HepG2 (cell line): Measurements from ENCODE around the gene ALG3. TPM values are rescaled to one million over a fixed set of nuclear protein-coding genes. Genes with fewer than 3 reads are reported as not detected.
A peak's percentile ranks its signal among the peaks of the same experiment; 100 is the strongest.

Source experiments
- DMAP1 ChIP-seq: IDR thresholded peaks from 2 replicates; pipeline ENCODE4 v1.6.1; 2016
- ETV6 ChIP-seq: sonication (generic); formaldehyde crosslinking; conservative IDR thresholded peaks from 2 replicates; pipeline ENCODE4 v1.4.0; 2020; ENCODE audit warnings: missing genetic modification reagents
- HCFC1 ChIP-seq: fragments of 150-350 bp; IDR thresholded peaks from 2 replicates; pipeline ENCODE4 v1.6.1; 2014; ENCODE audit warnings: low read depth, low read length
- RNF219 ChIP-seq: sonication (generic); formaldehyde crosslinking; IDR thresholded peaks from 2 replicates; pipeline ENCODE4 v1.5.0; 2020; ENCODE audit warnings: mild to moderate bottlenecking, missing genetic modification reagents
- SIX1 ChIP-seq: sonication (generic); formaldehyde crosslinking; IDR thresholded peaks from 2 replicates; pipeline ENCODE4 v1.4.0; 2020; ENCODE audit warnings: missing genetic modification reagents, borderline replicate concordance
- ZEB1 ChIP-seq: IDR thresholded peaks from 2 replicates; pipeline ENCODE4 v1.6.1; 2012; ENCODE audit warnings: mild to moderate bottlenecking, low read depth, inconsistent platforms; ENCODE audit not compliant: insufficient replicate concordance
- ZNF558 ChIP-seq: sonication (generic); formaldehyde crosslinking; IDR thresholded peaks from 2 replicates; pipeline ENCODE4 v1.9.0; 2022; ENCODE audit warnings: mild to moderate bottlenecking, missing genetic modification reagents, borderline replicate concordance
- ZNF574 ChIP-seq: sonication (generic); formaldehyde crosslinking; IDR thresholded peaks from 2 replicates; pipeline ENCODE4 v1.4.0; 2020; ENCODE audit warnings: missing genetic modification reagents
- ZNF772 ChIP-seq: sonication (generic); formaldehyde crosslinking; IDR thresholded peaks from 2 replicates; pipeline ENCODE4 v1.5.0; 2020; ENCODE audit warnings: mild to moderate bottlenecking, missing genetic modification reagents
- polyA plus RNA-seq, 8 experiments: library from polyadenylated mRNA; depleted of rRNA in 3 of 8; stranded (reverse) in 7 of 8; unstranded in 1 of 8; fragments of >200 nt; fragmentation: Illumina TruSeq in 4 of 8; extraction: Trizol in 4 of 8; gene quantifications; 2 replicates each; pipeline versions ENCODE4 v1.2.1 to v1.2.3, GENCODE V29; 2011 to 2016; ENCODE audit warnings: low read depth in 4 of 8, missing spikeins in 1 of 8, mixed read lengths in 1 of 8; ENCODE audit not compliant: insufficient read depth in 1 of 8
- total RNA-seq, 5 experiments: library from RNA; depleted of rRNA; stranded (reverse); fragments of >200 nt; fragmentation: Illumina TruSeq; extraction: Trizol; gene quantifications; 2 replicates each; pipeline ENCODE4 v1.2.3, GENCODE V29; 2016; ENCODE audit warnings: low read depth in 1 of 5
- TF ChIP-seq, protein P1 (sequence below): sonication (generic); formaldehyde crosslinking; IDR thresholded peaks from 2 replicates; pipeline ENCODE4 v1.5.1; 2020; ENCODE audit warnings: mild to moderate bottlenecking, missing genetic modification reagents, borderline replicate concordance
- TF ChIP-seq, protein P2 (sequence below): sonication (generic); formaldehyde crosslinking; IDR thresholded peaks from 2 replicates; pipeline ENCODE4 v1.4.0; 2020; ENCODE audit warnings: missing genetic modification reagents, borderline replicate concordance
- TF ChIP-seq, protein P3 (sequence below): IDR thresholded peaks from 2 replicates; pipeline ENCODE4 v1.6.1; 2016

Gene ALG3
- total and polyA plus RNA-seq, 2 of the 13 experiments (the other 11 are each of a cell fraction or from before 2014, with no cell fraction given): 46.6 to 57.1 TPM

GRCh38 chr3:184249412-184250166 lies 827 bp upstream of the ALG3 start, which contains the start of gene EEF1AKMT4 (continued):
- TF ChIP-seq, protein P1, sequence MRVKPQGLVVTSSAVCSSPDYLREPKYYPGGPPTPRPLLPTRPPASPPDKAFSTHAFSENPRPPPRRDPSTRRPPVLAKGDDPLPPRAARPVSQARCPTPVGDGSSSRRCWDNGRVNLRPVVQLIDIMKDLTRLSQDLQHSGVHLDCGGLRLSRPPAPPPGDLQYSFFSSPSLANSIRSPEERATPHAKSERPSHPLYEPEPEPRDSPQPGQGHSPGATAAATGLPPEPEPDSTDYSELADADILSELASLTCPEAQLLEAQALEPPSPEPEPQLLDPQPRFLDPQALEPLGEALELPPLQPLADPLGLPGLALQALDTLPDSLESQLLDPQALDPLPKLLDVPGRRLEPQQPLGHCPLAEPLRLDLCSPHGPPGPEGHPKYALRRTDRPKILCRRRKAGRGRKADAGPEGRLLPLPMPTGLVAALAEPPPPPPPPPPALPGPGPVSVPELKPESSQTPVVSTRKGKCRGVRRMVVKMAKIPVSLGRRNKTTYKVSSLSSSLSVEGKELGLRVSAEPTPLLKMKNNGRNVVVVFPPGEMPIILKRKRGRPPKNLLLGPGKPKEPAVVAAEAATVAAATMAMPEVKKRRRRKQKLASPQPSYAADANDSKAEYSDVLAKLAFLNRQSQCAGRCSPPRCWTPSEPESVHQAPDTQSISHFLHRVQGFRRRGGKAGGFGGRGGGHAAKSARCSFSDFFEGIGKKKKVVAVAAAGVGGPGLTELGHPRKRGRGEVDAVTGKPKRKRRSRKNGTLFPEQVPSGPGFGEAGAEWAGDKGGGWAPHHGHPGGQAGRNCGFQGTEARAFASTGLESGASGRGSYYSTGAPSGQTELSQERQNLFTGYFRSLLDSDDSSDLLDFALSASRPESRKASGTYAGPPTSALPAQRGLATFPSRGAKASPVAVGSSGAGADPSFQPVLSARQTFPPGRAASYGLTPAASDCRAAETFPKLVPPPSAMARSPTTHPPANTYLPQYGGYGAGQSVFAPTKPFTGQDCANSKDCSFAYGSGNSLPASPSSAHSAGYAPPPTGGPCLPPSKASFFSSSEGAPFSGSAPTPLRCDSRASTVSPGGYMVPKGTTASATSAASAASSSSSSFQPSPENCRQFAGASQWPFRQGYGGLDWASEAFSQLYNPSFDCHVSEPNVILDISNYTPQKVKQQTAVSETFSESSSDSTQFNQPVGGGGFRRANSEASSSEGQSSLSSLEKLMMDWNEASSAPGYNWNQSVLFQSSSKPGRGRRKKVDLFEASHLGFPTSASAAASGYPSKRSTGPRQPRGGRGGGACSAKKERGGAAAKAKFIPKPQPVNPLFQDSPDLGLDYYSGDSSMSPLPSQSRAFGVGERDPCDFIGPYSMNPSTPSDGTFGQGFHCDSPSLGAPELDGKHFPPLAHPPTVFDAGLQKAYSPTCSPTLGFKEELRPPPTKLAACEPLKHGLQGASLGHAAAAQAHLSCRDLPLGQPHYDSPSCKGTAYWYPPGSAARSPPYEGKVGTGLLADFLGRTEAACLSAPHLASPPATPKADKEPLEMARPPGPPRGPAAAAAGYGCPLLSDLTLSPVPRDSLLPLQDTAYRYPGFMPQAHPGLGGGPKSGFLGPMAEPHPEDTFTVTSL (CRISPR knock-in tag): peak; percentile 10; the same call in 1 of the 2 replicates
- TF ChIP-seq ZEB1 (peak; percentile 21), HCFC1 (peak; percentile 46; the same call in 1 of the 2 replicates), DMAP1 (peak; percentile 75), SIX1 (CRISPR knock-in tag) (no peak), ZNF772 (CRISPR knock-in tag) (no peak), ZNF574 (peak; percentile 93), ETV6 (CRISPR knock-in tag) (no peak), ZNF558 (CRISPR knock-in tag) (no peak), RNF219 (no peak)
- TF ChIP-seq, protein P2, sequence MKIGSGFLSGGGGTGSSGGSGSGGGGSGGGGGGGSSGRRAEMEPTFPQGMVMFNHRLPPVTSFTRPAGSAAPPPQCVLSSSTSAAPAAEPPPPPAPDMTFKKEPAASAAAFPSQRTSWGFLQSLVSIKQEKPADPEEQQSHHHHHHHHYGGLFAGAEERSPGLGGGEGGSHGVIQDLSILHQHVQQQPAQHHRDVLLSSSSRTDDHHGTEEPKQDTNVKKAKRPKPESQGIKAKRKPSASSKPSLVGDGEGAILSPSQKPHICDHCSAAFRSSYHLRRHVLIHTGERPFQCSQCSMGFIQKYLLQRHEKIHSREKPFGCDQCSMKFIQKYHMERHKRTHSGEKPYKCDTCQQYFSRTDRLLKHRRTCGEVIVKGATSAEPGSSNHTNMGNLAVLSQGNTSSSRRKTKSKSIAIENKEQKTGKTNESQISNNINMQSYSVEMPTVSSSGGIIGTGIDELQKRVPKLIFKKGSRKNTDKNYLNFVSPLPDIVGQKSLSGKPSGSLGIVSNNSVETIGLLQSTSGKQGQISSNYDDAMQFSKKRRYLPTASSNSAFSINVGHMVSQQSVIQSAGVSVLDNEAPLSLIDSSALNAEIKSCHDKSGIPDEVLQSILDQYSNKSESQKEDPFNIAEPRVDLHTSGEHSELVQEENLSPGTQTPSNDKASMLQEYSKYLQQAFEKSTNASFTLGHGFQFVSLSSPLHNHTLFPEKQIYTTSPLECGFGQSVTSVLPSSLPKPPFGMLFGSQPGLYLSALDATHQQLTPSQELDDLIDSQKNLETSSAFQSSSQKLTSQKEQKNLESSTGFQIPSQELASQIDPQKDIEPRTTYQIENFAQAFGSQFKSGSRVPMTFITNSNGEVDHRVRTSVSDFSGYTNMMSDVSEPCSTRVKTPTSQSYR (CRISPR knock-in tag): no peak
- TF ChIP-seq, protein P3, sequence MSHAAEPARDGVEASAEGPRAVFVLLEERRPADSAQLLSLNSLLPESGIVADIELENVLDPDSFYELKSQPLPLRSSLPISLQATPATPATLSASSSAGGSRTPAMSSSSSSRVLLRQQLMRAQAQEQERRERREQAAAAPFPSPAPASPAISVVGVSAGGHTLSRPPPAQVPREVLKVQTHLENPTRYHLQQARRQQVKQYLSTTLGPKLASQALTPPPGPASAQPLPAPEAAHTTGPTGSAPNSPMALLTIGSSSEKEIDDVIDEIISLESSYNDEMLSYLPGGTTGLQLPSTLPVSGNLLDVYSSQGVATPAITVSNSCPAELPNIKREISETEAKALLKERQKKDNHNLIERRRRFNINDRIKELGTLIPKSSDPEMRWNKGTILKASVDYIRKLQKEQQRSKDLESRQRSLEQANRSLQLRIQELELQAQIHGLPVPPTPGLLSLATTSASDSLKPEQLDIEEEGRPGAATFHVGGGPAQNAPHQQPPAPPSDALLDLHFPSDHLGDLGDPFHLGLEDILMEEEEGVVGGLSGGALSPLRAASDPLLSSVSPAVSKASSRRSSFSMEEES (CRISPR knock-in tag): peak; percentile 83
